ENCODE results near the gene BAHCC1.

The BAHCC1 gene

DNA sequence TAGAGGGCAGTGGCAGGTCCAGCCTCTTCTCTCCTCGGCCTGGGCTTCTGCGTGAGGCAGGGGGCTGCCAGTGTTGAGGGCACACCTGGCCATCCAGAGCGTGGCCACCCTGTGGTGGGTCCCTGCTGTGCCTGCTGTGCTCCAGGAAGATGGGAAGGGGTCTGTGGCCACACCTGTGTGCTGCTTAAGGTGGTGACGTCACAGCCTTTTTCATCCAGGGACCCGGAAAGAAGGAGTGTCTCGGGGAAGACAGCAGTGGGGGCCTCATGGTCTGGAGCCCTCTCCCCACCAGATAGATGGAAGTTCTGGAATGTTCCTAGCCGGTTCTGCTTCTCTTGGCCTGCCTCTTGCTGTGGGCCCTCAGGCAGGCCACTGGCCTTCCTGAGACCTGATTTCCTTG lies 80.8 kb downstream of the BAHCC1 start:
- Histone ChIP-seq H3K27ac (ENCODE audit: low read depth, low read length) (no peak overlapping the region), H2BK5ac (ENCODE audit: low read depth, low read length, poor library complexity) (no peak overlapping the region), H3K4me3 (ENCODE audit: low read depth, low read length) (no peak overlapping the region), H2AFZ (ENCODE audit: insufficient read depth, low read length, poor library complexity) (no peak overlapping the region), H3K27me3 (ENCODE audit: insufficient read depth, low read length) (peaks cover 10% of the 10 kb centered on the region), H3K9ac (ENCODE audit: low read length) (no peak overlapping the region), H4K12ac (ENCODE audit: low read depth, low read length) (no peak overlapping the region), H3K4me1 (ENCODE audit: control insufficient read depth in 1 of 2, insufficient read depth in 2 of 2, low read length in 2 of 2) (peaks cover 0 to 2% of the 10 kb centered on the region in 2 experiments), H3K23ac (ENCODE audit: low read length) (no peak overlapping the region), H3K36me3 (ENCODE audit: control insufficient read depth in 1 of 2, insufficient read depth in 2 of 2, low read length in 2 of 2) (no peaks in the 10 kb centered on the region), H3K4me2 (ENCODE audit: low read length) (no peak overlapping the region), H3K79me1 (ENCODE audit: low read length) (no peaks in the 10 kb centered on the region), H4K91ac (ENCODE audit: low read depth, low read length) (no peak overlapping the region), H2BK120ac (ENCODE audit: insufficient read depth, low read length, poor library complexity) (no peak overlapping the region), H2AK5ac (ENCODE audit: low read length) (no peak overlapping the region), H3K14ac (ENCODE audit: low read length) (no peak overlapping the region), H3K18ac (ENCODE audit: low read length) (no peak overlapping the region), H4K8ac (ENCODE audit: low read depth, low read length) (no peak overlapping the region), H2BK12ac (ENCODE audit: low read length) (no peak overlapping the region), H3K9me3 (ENCODE audit: insufficient read depth, low read depth, low read length) (peaks cover 14% of the 10 kb centered on the region), H3K4ac (ENCODE audit: low read depth, low read length) (no peak overlapping the region), H3K79me2 (ENCODE audit: control insufficient read depth, insufficient read depth, low read length, poor library complexity) (no peaks in the 10 kb centered on the region)
- DNase-seq = no peak
- no CpG with 5 or more reads among the region's 7 CpGs for WGBS (ENCODE audit: extremely low coverage, insufficient coverage, insufficient read length)

DNA sequence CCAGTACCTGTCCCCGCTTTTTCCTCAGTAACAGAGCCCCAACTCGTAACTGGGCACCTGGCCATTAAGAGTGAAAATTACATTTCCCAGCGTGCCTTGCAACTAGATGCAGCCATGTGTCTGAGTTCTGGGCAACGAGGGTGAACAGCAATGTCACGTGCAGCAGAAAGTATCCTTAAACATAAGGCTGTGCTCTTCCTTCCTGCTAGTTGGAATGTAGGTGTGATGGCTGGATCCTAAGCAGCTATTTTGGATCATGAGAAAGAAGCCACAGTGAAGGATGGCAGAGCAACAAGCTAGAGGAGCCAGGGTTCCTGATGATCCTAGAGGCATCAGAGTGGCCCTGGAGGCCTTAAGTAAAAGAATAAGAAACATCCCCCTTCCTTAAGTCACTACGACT lies 81.4 kb downstream of the BAHCC1 start:
- no peak overlapping the region for H2BK5ac ChIP-seq (ENCODE audit: low read depth, low read length, poor library complexity)
- no peak overlapping the region for H3K4ac ChIP-seq (ENCODE audit: low read depth, low read length)
- no peak overlapping the region for H3K14ac ChIP-seq (ENCODE audit: low read length)
- no peak overlapping the region for H2BK120ac ChIP-seq (ENCODE audit: insufficient read depth, low read length, poor library complexity)
- no peak overlapping the region for H2AFZ ChIP-seq (ENCODE audit: insufficient read depth, low read length, poor library complexity)
- peaks cover 15% of the 10 kb centered on the region for H3K27me3 ChIP-seq (ENCODE audit: insufficient read depth, low read length)
- H4K91ac ChIP-seq (ENCODE audit: low read depth, low read length) = no peak overlapping the region
- no peak overlapping the region for H2BK12ac ChIP-seq (ENCODE audit: low read length)
- no peak overlapping the region for H2AK5ac ChIP-seq (ENCODE audit: low read length)
- H3K23ac ChIP-seq (ENCODE audit: low read length) = no peak overlapping the region
- no peak overlapping the region for H3K18ac ChIP-seq (ENCODE audit: low read length)
- H3K4me1 ChIP-seq (ENCODE audit: control insufficient read depth in 1 of 2, insufficient read depth in 2 of 2, low read length in 2 of 2) = no peaks in the 10 kb centered on the region
- H3K9ac ChIP-seq (ENCODE audit: low read length) = no peak overlapping the region
- no peak overlapping the region for H3K4me2 ChIP-seq (ENCODE audit: low read length)
- H4K12ac ChIP-seq (ENCODE audit: low read depth, low read length) = no peak overlapping the region
- no peaks in the 10 kb centered on the region for H3K79me2 ChIP-seq (ENCODE audit: control insufficient read depth, insufficient read depth, low read length, poor library complexity)
- H4K8ac ChIP-seq (ENCODE audit: low read depth, low read length) = no peak overlapping the region
- no CpG with 5 or more reads among the region's 6 CpGs for WGBS (ENCODE audit: extremely low coverage, insufficient coverage, insufficient read length)
- no peak for DNase-seq
- H3K27ac ChIP-seq (ENCODE audit: low read depth, low read length) = no peak overlapping the region
- peak overlapping the region; percentile 13 for H3K4me3 ChIP-seq (ENCODE audit: low read depth, low read length)
- H3K79me1 ChIP-seq (ENCODE audit: low read length) = no peaks in the 10 kb centered on the region
- H3K9me3 ChIP-seq (ENCODE audit: insufficient read depth, low read depth, low read length) = peaks cover 18% of the 10 kb centered on the region
- H3K36me3 ChIP-seq (ENCODE audit: control insufficient read depth in 1 of 2, insufficient read depth in 2 of 2, low read length in 2 of 2) = no peaks in the 10 kb centered on the region

DNA sequence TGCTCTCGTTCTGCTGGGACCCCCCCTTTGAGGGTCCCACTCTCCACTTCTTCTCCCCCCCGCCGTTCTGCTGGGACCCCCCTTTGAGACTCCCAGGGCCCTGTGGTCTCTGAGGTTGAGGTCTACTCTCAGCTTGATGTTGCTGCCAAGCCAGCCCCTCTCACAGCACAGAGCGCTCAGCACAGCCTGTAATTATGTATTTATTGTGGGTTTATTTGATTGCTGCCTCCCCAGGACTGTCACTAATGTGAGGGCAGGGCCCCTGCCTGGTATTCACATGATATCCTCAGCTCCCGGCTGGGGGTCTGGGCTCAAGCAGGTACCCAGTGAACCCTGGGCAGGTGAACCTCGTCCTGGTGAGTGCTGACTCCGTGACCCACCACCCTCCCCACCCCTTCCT lies 81.9 kb downstream of the BAHCC1 start:
- no peak overlapping the region for H3K18ac ChIP-seq (ENCODE audit: low read length)
- H2BK120ac ChIP-seq (ENCODE audit: insufficient read depth, low read length, poor library complexity) = no peak overlapping the region
- no peaks in the 10 kb centered on the region for H3K79me2 ChIP-seq (ENCODE audit: control insufficient read depth, insufficient read depth, low read length, poor library complexity)
- no peak overlapping the region for H3K4me3 ChIP-seq (ENCODE audit: low read depth, low read length)
- no peak overlapping the region for H4K8ac ChIP-seq (ENCODE audit: low read depth, low read length)
- H3K4me1 ChIP-seq (ENCODE audit: control insufficient read depth in 1 of 2, insufficient read depth in 2 of 2, low read length in 2 of 2) = no peaks in the 10 kb centered on the region
- no peak overlapping the region for H4K12ac ChIP-seq (ENCODE audit: low read depth, low read length)
- H2AFZ ChIP-seq (ENCODE audit: insufficient read depth, low read length, poor library complexity) = no peak overlapping the region
- no peak for DNase-seq
- peaks cover 20% of the 10 kb centered on the region for H3K27me3 ChIP-seq (ENCODE audit: insufficient read depth, low read length)
- H3K4me2 ChIP-seq (ENCODE audit: low read length) = no peak overlapping the region
- H3K4ac ChIP-seq (ENCODE audit: low read depth, low read length) = no peak overlapping the region
- no peak overlapping the region for H3K27ac ChIP-seq (ENCODE audit: low read depth, low read length)
- H3K9me3 ChIP-seq (ENCODE audit: insufficient read depth, low read depth, low read length) = peaks cover 19% of the 10 kb centered on the region
- no peak overlapping the region for H3K9ac ChIP-seq (ENCODE audit: low read length)
- no peak overlapping the region for H3K23ac ChIP-seq (ENCODE audit: low read length)
- no peak overlapping the region for H2BK12ac ChIP-seq (ENCODE audit: low read length)
- H2AK5ac ChIP-seq (ENCODE audit: low read length) = no peak overlapping the region
- no CpG with 5 or more reads among the region's 7 CpGs for WGBS (ENCODE audit: extremely low coverage, insufficient coverage, insufficient read length)
- no peak overlapping the region for H4K91ac ChIP-seq (ENCODE audit: low read depth, low read length)
- H2BK5ac ChIP-seq (ENCODE audit: low read depth, low read length, poor library complexity) = no peak overlapping the region
- H3K79me1 ChIP-seq (ENCODE audit: low read length) = no peaks in the 10 kb centered on the region
- H3K14ac ChIP-seq (ENCODE audit: low read length) = no peak overlapping the region
- no peaks in the 10 kb centered on the region for H3K36me3 ChIP-seq (ENCODE audit: control insufficient read depth in 1 of 2, insufficient read depth in 2 of 2, low read length in 2 of 2)

DNA sequence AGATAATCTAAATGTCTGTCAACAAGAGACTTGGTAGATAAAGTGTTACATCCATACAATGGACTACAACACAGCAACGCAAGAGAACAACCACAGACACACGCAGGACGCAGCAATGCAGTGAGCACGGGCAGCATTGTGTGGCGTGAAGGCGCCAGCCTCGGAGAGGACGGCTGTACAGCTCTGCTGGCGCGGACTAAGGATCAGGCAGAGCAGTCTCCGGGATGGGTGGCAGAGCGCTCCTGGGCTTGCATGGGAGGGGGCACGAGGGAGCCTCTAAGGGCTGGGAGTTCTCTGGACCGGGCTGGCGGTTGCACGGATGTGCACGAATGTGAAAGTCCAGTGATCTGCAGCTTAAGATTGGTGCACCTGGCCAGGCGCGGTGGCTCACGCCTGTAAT lies 82.9 kb downstream of the BAHCC1 start:
- no peak overlapping the region for H3K23ac ChIP-seq (ENCODE audit: low read length)
- DNase-seq = no peak
- no peaks in the 10 kb centered on the region for H3K4me1 ChIP-seq (ENCODE audit: control insufficient read depth in 1 of 2, insufficient read depth in 2 of 2, low read length in 2 of 2)
- no peak overlapping the region for H4K91ac ChIP-seq (ENCODE audit: low read depth, low read length)
- H2AFZ ChIP-seq (ENCODE audit: insufficient read depth, low read length, poor library complexity) = no peak overlapping the region
- H3K27ac ChIP-seq (ENCODE audit: low read depth, low read length) = no peak overlapping the region
- H3K9ac ChIP-seq (ENCODE audit: low read length) = no peak overlapping the region
- H3K9me3 ChIP-seq (ENCODE audit: insufficient read depth, low read depth, low read length) = peaks cover 19% of the 10 kb centered on the region
- no peaks in the 10 kb centered on the region for H3K79me1 ChIP-seq (ENCODE audit: low read length)
- H3K79me2 ChIP-seq (ENCODE audit: control insufficient read depth, insufficient read depth, low read length, poor library complexity) = no peaks in the 10 kb centered on the region
- H2AK5ac ChIP-seq (ENCODE audit: low read length) = no peak overlapping the region
- no peak overlapping the region for H2BK12ac ChIP-seq (ENCODE audit: low read length)
- no peak overlapping the region for H3K4me2 ChIP-seq (ENCODE audit: low read length)
- no peaks in the 10 kb centered on the region for H3K36me3 ChIP-seq (ENCODE audit: control insufficient read depth in 1 of 2, insufficient read depth in 2 of 2, low read length in 2 of 2)
- no peak overlapping the region for H3K14ac ChIP-seq (ENCODE audit: low read length)
- H3K27me3 ChIP-seq (ENCODE audit: insufficient read depth, low read length) = peaks cover 22% of the 10 kb centered on the region
- no peak overlapping the region for H2BK5ac ChIP-seq (ENCODE audit: low read depth, low read length, poor library complexity)
- H2BK120ac ChIP-seq (ENCODE audit: insufficient read depth, low read length, poor library complexity) = no peak overlapping the region
- H3K4me3 ChIP-seq (ENCODE audit: low read depth, low read length) = no peak overlapping the region
- H3K4ac ChIP-seq (ENCODE audit: low read depth, low read length) = no peak overlapping the region
- no peak overlapping the region for H4K12ac ChIP-seq (ENCODE audit: low read depth, low read length)
- no peak overlapping the region for H3K18ac ChIP-seq (ENCODE audit: low read length)
- WGBS (ENCODE audit: extremely low coverage, insufficient coverage, insufficient read length) = no CpG with 5 or more reads among the region's 20 CpGs
- H4K8ac ChIP-seq (ENCODE audit: low read depth, low read length) = no peak overlapping the region

Measured in trophoblast cell (in vitro differentiated cells and primary cell).